H9 (cell line): ENCODE measurements around the gene ADAM22. TPM values are rescaled to one million over a fixed set of nuclear protein-coding genes. Genes with fewer than 3 reads are reported as not detected.

Experiments used
- DNase-seq: peaks from one replicate; pipeline ENCODE4 v3.0.0-alpha.2; 2017
- H2AFZ ChIP-seq: one replicate; pipeline ENCODE4 v1.6.1; 2013; ENCODE audit warnings: mild to moderate bottlenecking, low read length, control low read depth, moderate library complexity
- H2AK5ac ChIP-seq: 2 replicates; pipeline ENCODE4 v1.6.1; 2013; ENCODE audit warnings: low read length, control low read depth, mixed read lengths; ENCODE audit not compliant: insufficient read length
- H2BK120ac ChIP-seq: one replicate; pipeline ENCODE4 v1.6.1; 2013; ENCODE audit warnings: low read depth, mild to moderate bottlenecking, low read length, control low read depth, inconsistent platforms; ENCODE audit not compliant: poor library complexity, severe bottlenecking
- H2BK12ac ChIP-seq: 2 replicates; pipeline ENCODE4 v1.6.1; 2013; ENCODE audit warnings: low read length, control low read depth, mixed read lengths, low read depth; ENCODE audit not compliant: insufficient read length
- H2BK15ac ChIP-seq: 2 replicates; pipeline ENCODE4 v1.6.1; 2013; ENCODE audit warnings: low read depth, low read length, control low read depth
- H2BK20ac ChIP-seq: one replicate; pipeline ENCODE4 v1.6.1; 2013; ENCODE audit warnings: low read depth, mild to moderate bottlenecking, low read length, control low read depth, inconsistent platforms; ENCODE audit not compliant: poor library complexity, severe bottlenecking
- H2BK5ac ChIP-seq: 2 replicates; pipeline ENCODE4 v1.6.1; 2013; ENCODE audit warnings: low read length, control low read depth, mixed read lengths; ENCODE audit not compliant: insufficient read length
- H3K14ac ChIP-seq: 2 replicates; pipeline ENCODE4 v1.6.1; 2013; ENCODE audit warnings: low read length, control low read depth; ENCODE audit not compliant: insufficient read depth
- H3K18ac ChIP-seq: 2 replicates; pipeline ENCODE4 v1.6.1; 2013; ENCODE audit warnings: low read depth, mild to moderate bottlenecking, mixed read lengths, low read length, control low read depth; ENCODE audit not compliant: insufficient read length
- H3K23ac ChIP-seq: 2 replicates; pipeline ENCODE4 v1.6.1; 2013; ENCODE audit warnings: low read length, control low read depth, mixed read lengths, low read depth; ENCODE audit not compliant: insufficient read length
- H3K23me2 ChIP-seq: 2 replicates; pipeline ENCODE4 v1.6.1; 2013; ENCODE audit warnings: low read depth, mild to moderate bottlenecking, mixed read lengths, low read length, control low read depth; ENCODE audit not compliant: insufficient read length, poor library complexity, severe bottlenecking
- H3K27ac ChIP-seq: 2 replicates; pipeline ENCODE4 v1.5.1; 2013; ENCODE audit warnings: low read length, control low read depth, mixed read lengths, low read depth; ENCODE audit not compliant: insufficient read length
- H3K27me3 ChIP-seq: 2 replicates; pipeline ENCODE4 v1.6.1; 2013; ENCODE audit warnings: low read length, control low read depth, inconsistent platforms; ENCODE audit not compliant: insufficient read depth
- H3K4ac ChIP-seq: 2 replicates; pipeline ENCODE4 v1.6.1; 2013; ENCODE audit warnings: low read depth, mild to moderate bottlenecking, control low read depth, inconsistent platforms, low read length, moderate library complexity
- H3K4me1 ChIP-seq: 2 replicates; pipeline ENCODE4 v1.6.1; 2013; ENCODE audit warnings: low read length, control low read depth, inconsistent platforms; ENCODE audit not compliant: insufficient read depth
- H3K4me2 ChIP-seq: 2 replicates; pipeline ENCODE4 v1.6.1; 2013; ENCODE audit warnings: low read length, control low read depth, mixed read lengths; ENCODE audit not compliant: insufficient read length, insufficient read depth
- H3K56ac ChIP-seq: 2 replicates; pipeline ENCODE4 v1.6.1; 2013; ENCODE audit warnings: low read depth, mild to moderate bottlenecking, mixed read lengths, low read length, control low read depth; ENCODE audit not compliant: insufficient read length
- H3K79me1 ChIP-seq: 2 replicates; pipeline ENCODE4 v1.6.1; 2013; ENCODE audit warnings: low read depth, mild to moderate bottlenecking, moderate library complexity, low read length, control low read depth, inconsistent platforms; ENCODE audit not compliant: insufficient read depth, poor library complexity, severe bottlenecking
- H3K79me2 ChIP-seq: 2 replicates; pipeline ENCODE4 v1.6.1; 2013; ENCODE audit warnings: low read length, control low read depth, inconsistent platforms; ENCODE audit not compliant: insufficient read depth
- H3K9ac ChIP-seq: 2 replicates; pipeline ENCODE4 v1.6.1; 2013; ENCODE audit warnings: low read length, control low read depth, mixed read lengths; ENCODE audit not compliant: insufficient read length; ENCODE audit errors: extremely low read depth
- H3K9me3 ChIP-seq: one replicate; pipeline ENCODE4 v1.6.1; 2013; ENCODE audit warnings: low read depth, low read length, inconsistent platforms; ENCODE audit not compliant: control insufficient read depth
- H3T11ph ChIP-seq: one replicate; pipeline ENCODE4 v1.6.1; 2013; ENCODE audit warnings: mild to moderate bottlenecking, low read length, control low read depth, inconsistent platforms
- H4K20me1 ChIP-seq: one replicate; pipeline ENCODE4 v1.6.1; 2013; ENCODE audit not compliant: control insufficient read depth, insufficient read length, insufficient read depth
- H4K5ac ChIP-seq: 2 replicates; pipeline ENCODE4 v1.6.1; 2013; ENCODE audit warnings: low read depth, mild to moderate bottlenecking, mixed read lengths, low read length, control low read depth; ENCODE audit not compliant: insufficient read length
- H4K8ac ChIP-seq: replicated peaks from 2 replicates; pipeline ENCODE4 v1.6.1; 2013; ENCODE audit warnings: low read length, control low read depth, mixed read lengths, low read depth; ENCODE audit not compliant: insufficient read length
- H4K91ac ChIP-seq: 2 replicates; pipeline ENCODE4 v1.6.1; 2013; ENCODE audit warnings: low read depth, mild to moderate bottlenecking, moderate library complexity, mixed read lengths, low read length, control low read depth; ENCODE audit not compliant: insufficient read length
- H3K27ac Mint-ChIP-seq, 3 experiments: 2 replicates in 2 of 3; 3 replicates in 1 of 3; pipeline ENCODE4 v1.8.0; 2020 to 2021; ENCODE audit warnings: mixed read lengths in 3 of 3, mild to moderate bottlenecking in 1 of 3, moderate library complexity in 1 of 3
- H3K27me3 Mint-ChIP-seq: 2 replicates; pipeline ENCODE4 v1.8.0; 2021; ENCODE audit warnings: low read depth, mild to moderate bottlenecking, moderate library complexity, mixed read lengths
- H3K36me3 Mint-ChIP-seq, 3 experiments: 2 replicates in 2 of 3; 3 replicates in 1 of 3; pipeline ENCODE4 v1.8.0; 2020 to 2021; ENCODE audit warnings: low read depth in 3 of 3, mixed read lengths in 3 of 3; ENCODE audit not compliant: insufficient read depth in 1 of 3
- H3K4me1 Mint-ChIP-seq, 2 experiments: 2 replicates each; pipeline ENCODE4 v1.8.0; 2020; ENCODE audit warnings: mixed read lengths in 2 of 2
- H3K4me3 Mint-ChIP-seq, 2 experiments: 2 replicates in 1 of 2; 3 replicates in 1 of 2; pipeline ENCODE4 v1.8.0; 2020 to 2021; ENCODE audit warnings: mild to moderate bottlenecking in 2 of 2, mixed read lengths in 2 of 2, moderate library complexity in 1 of 2
- H3K9me3 Mint-ChIP-seq, 2 experiments: 2 replicates in 1 of 2; 3 replicates in 1 of 2; pipeline ENCODE4 v1.8.0; 2020; ENCODE audit warnings: mild to moderate bottlenecking in 2 of 2, mixed read lengths in 2 of 2, moderate library complexity in 1 of 2
- WGBS: extraction: QIAGEN DNeasy Blood & Tissue Kit; methylation state at CpG from one replicate; pipeline ENCODE4 v1.1.7; 2013; ENCODE audit warnings: missing lambda C conversion rate, low lambda C conversion rate, mixed read lengths; ENCODE audit not compliant: insufficient read length; ENCODE audit errors: extremely low coverage; 5-methylcytosine and 5-hydroxymethylcytosine counted together
- total RNA-seq: library from RNA; stranded (reverse); gene quantifications from 2 replicates; pipeline ENCODE4 v1.2.1, GENCODE V29; 2021
- TF ChIP-seq, protein P1 (sequence below): fragments of 200-600 bp; sonication (generic); conservative IDR thresholded peaks from 3 replicates; pipeline ENCODE4 v1.8.0; 2021; ENCODE audit warnings: antibody characterized with exemption, mild to moderate bottlenecking

Gene ADAM22
- total RNA-seq, 1 experiment from 2014 or later: 8.7 TPM

DNA sequence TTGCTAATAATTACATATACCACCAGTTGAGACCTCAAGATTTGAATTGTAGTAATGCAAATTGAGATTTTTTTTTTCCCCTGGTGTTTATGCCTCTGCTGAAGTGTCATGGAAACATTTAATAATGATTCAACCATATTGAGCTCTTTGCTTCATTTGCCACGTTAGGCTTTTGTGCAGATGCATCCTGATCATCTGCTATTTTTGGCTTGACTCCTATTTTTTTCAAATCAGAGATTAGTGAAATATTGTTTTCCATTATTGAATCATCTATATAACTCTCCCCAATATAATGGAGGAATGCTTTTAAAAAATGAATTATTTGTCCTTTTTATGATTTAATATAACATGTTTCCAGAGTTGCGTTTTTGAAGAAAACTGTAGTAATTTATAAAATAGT is 170.7 kb downstream of the ADAM22 start:
- no peak overlapping the region for H3K18ac ChIP-seq
- H4K20me1 ChIP-seq: no peaks in the 10 kb centered on the region
- 0 out of 2 replicates have a peak, but pooled peaks cover 8% of the 10 kb centered on the region for H3K4me1 ChIP-seq
- no peak overlapping the region for H3K23ac ChIP-seq
- H3K56ac ChIP-seq: no peak overlapping the region
- Mint-ChIP-seq H3K9me3 (no peaks in the 10 kb centered on the region), H3K27me3 (no peaks in the 10 kb centered on the region; the same call in 1 of the 2 replicates), H3K27ac (no peak overlapping the region), H3K36me3 (peaks cover 2 to 11% (median 5%) of the 10 kb centered on the region in 3 experiments; a peak in 5 of 7 replicates), H3K4me3 (no peak overlapping the region), H3K4me1 (peaks cover 24 to 27% of the 10 kb centered on the region in 2 experiments)
- H3T11ph ChIP-seq: no peak overlapping the region
- H4K8ac ChIP-seq: no peak overlapping the region
- no peaks in the 10 kb centered on the region for H3K27me3 ChIP-seq
- H3K4me2 ChIP-seq: no peak overlapping the region
- no peaks in the 10 kb centered on the region for H3K23me2 ChIP-seq
- H3K14ac ChIP-seq: no peak overlapping the region
- H3K79me2 ChIP-seq: no peaks in the 10 kb centered on the region
- TF ChIP-seq, protein P1, sequence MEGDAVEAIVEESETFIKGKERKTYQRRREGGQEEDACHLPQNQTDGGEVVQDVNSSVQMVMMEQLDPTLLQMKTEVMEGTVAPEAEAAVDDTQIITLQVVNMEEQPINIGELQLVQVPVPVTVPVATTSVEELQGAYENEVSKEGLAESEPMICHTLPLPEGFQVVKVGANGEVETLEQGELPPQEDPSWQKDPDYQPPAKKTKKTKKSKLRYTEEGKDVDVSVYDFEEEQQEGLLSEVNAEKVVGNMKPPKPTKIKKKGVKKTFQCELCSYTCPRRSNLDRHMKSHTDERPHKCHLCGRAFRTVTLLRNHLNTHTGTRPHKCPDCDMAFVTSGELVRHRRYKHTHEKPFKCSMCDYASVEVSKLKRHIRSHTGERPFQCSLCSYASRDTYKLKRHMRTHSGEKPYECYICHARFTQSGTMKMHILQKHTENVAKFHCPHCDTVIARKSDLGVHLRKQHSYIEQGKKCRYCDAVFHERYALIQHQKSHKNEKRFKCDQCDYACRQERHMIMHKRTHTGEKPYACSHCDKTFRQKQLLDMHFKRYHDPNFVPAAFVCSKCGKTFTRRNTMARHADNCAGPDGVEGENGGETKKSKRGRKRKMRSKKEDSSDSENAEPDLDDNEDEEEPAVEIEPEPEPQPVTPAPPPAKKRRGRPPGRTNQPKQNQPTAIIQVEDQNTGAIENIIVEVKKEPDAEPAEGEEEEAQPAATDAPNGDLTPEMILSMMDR: no peak
- no peak overlapping the region for H2AK5ac ChIP-seq
- H2BK120ac ChIP-seq: no peak overlapping the region
- no peak overlapping the region for H2BK5ac ChIP-seq
- H2BK12ac ChIP-seq: no peak overlapping the region
- no peak overlapping the region for H2BK15ac ChIP-seq
- H3K4ac ChIP-seq: no peak overlapping the region
- no CpG with 5 or more reads among the region's 2 CpGs for WGBS
- DNase-seq: no peak
- no peak overlapping the region for H3K27ac ChIP-seq
- no peak overlapping the region for H2BK20ac ChIP-seq
- no peak overlapping the region for H4K91ac ChIP-seq
- H3K9ac ChIP-seq: no peak overlapping the region
- no peak overlapping the region for H4K5ac ChIP-seq
- H2AFZ ChIP-seq: no peak overlapping the region
- no peaks in the 10 kb centered on the region for H3K9me3 ChIP-seq
- no peaks in the 10 kb centered on the region for H3K79me1 ChIP-seq
